Measurements from ENCODE around the gene RPAIN.

GRCh38 chr17:5439446-5439764 lies 19.4 kb downstream of the RPAIN start:
- TF ChIP-seq EP300 (conservative IDR thresholded peaks at IDR 0.05; ENCODE audit: poor library complexity, severe bottlenecking) (no peak), EZH2 (IDR thresholded peaks at IDR 0.05; ENCODE audit: borderline replicate concordance, insufficient read depth, low read length, poor library complexity, severe bottlenecking) (no peak), RAD21 (conservative IDR thresholded peaks at IDR 0.05) (no peak), TAF1 (IDR thresholded peaks at IDR 0.05; ENCODE audit: low read depth) (no peak), POLR2AphosphoS5 (IDR thresholded peaks at IDR 0.05) (no peak), REST (IDR thresholded peaks at IDR 0.05; ENCODE audit: borderline replicate concordance) (no peak), SMC3 (conservative IDR thresholded peaks at IDR 0.05; ENCODE audit: poor library complexity) (no peak)
- TF ChIP-seq, protein P1, sequence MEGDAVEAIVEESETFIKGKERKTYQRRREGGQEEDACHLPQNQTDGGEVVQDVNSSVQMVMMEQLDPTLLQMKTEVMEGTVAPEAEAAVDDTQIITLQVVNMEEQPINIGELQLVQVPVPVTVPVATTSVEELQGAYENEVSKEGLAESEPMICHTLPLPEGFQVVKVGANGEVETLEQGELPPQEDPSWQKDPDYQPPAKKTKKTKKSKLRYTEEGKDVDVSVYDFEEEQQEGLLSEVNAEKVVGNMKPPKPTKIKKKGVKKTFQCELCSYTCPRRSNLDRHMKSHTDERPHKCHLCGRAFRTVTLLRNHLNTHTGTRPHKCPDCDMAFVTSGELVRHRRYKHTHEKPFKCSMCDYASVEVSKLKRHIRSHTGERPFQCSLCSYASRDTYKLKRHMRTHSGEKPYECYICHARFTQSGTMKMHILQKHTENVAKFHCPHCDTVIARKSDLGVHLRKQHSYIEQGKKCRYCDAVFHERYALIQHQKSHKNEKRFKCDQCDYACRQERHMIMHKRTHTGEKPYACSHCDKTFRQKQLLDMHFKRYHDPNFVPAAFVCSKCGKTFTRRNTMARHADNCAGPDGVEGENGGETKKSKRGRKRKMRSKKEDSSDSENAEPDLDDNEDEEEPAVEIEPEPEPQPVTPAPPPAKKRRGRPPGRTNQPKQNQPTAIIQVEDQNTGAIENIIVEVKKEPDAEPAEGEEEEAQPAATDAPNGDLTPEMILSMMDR (IDR thresholded peaks at IDR 0.05; ENCODE audit: poor library complexity, severe bottlenecking): no peak
